ENCODE data around the gene POU2F2.

The POU2F2 gene

DNA sequence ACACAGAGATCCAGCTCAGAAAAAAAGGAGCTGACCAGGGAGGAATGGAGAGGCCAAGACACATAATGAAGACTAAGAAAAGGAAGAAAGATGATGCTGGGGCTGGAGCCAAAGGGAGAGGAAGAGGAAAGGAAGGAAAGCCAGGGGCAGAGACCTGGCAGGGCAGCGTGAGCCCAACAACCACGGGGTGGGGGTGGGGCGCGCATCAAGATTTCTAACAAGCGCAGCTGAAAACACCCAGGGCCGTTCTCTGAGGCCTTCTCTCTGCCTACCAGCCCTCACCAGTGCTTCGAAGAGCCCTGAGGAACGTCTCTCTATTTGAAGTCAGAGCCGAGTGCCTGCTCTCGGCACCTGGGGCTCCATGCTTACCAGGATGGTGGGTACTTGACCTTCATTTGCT is 23.6 kb upstream of the POU2F2 start:
- TF ChIP-seq, protein P1, sequence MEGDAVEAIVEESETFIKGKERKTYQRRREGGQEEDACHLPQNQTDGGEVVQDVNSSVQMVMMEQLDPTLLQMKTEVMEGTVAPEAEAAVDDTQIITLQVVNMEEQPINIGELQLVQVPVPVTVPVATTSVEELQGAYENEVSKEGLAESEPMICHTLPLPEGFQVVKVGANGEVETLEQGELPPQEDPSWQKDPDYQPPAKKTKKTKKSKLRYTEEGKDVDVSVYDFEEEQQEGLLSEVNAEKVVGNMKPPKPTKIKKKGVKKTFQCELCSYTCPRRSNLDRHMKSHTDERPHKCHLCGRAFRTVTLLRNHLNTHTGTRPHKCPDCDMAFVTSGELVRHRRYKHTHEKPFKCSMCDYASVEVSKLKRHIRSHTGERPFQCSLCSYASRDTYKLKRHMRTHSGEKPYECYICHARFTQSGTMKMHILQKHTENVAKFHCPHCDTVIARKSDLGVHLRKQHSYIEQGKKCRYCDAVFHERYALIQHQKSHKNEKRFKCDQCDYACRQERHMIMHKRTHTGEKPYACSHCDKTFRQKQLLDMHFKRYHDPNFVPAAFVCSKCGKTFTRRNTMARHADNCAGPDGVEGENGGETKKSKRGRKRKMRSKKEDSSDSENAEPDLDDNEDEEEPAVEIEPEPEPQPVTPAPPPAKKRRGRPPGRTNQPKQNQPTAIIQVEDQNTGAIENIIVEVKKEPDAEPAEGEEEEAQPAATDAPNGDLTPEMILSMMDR (IDR thresholded peaks at IDR 0.05), result no peak
- no peak for DNase-seq (ENCODE audit: low spot score)
- Histone ChIP-seq H3K4me3 (no peak overlapping the region), H3K27ac (no peak overlapping the region)

DNA sequence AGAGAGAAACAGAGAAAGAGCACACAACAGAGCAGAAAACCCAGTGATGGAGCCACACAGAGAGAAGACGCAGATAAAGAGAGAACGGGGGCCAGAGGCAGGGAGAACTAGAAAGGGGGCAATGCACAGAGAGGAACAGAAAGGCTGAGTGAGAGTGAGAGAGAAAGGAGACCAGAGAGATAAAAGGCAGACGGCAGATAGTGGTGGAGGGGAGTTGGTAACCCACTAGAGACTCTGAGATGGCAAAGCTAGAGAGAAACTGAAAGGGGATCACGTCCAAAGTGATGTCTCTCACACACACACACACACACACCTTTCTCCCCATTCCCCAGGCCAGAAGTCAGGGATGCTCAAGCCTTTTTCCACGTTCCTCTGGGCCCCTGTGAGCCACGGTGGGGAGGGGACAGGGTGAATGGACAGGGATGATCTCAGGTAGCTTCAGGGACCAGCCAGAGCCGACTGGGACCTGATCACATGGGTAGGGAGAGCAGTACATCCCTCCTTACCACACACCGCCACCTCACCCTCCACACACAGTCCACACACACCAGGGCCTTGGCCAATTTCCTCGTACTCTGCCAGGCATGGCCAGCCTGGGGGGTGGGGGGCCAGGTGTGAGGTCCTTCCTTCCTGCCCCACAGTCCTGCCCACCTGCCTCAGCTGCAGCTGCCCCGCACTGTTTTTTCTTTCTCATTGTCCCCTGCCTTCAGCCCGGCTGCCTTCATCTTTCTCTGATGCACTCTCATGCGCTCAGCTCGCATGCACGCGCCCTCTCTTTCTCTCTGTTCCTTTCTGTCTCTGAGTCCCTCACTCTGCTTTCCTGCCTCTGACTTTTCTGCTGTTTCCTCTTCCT is 22.5 kb upstream of the POU2F2 start:
- TF ChIP-seq, protein P1 (IDR thresholded peaks at IDR 0.05), result no peak
- H3K27ac ChIP-seq, result no peak overlapping the region
- no peak for DNase-seq (ENCODE audit: low spot score)
- no peak overlapping the region for H3K4me3 ChIP-seq

DNA sequence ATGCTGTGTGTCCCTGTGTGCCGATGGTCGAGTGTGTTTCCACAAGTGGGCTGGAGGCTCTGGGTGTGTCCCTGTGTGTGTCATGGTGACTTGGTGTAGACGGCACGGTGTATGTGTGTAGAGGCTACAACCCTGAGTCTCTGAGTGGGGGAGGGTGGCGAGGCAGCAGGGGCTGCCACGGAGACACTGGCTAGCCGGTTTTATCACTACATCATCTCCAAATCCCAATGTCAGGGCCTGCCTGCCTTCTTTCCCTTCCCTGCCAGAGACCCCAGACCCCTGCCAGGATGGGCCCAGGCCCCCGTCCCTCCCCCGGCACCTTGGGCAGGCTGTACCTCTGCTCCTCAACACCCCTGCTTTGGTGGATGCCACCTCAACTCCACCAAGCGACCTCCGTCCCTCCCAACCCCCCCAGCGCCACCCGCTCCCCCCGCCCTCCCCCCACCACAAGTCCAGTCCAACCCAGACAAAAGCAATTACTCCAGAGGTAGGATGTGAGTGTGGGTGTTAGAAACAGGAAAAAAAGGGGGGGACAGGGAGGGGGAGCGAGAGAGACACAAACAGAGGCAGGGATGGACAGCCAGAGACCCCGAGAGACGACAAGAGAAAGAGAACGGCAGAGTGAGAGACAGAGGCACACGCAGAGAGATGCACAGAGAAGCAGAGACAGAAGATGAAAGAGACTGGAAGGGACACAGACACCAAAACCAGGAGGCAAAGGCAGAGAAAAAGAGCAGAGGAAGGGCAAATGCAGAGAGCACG is 21.6 kb upstream of the POU2F2 start:
- Histone ChIP-seq H3K27ac (no peak overlapping the region), H3K4me3 (no peak overlapping the region)
- TF ChIP-seq, protein P1 (IDR thresholded peaks at IDR 0.05), result no peak
- no peak for DNase-seq (ENCODE audit: low spot score)

DNA sequence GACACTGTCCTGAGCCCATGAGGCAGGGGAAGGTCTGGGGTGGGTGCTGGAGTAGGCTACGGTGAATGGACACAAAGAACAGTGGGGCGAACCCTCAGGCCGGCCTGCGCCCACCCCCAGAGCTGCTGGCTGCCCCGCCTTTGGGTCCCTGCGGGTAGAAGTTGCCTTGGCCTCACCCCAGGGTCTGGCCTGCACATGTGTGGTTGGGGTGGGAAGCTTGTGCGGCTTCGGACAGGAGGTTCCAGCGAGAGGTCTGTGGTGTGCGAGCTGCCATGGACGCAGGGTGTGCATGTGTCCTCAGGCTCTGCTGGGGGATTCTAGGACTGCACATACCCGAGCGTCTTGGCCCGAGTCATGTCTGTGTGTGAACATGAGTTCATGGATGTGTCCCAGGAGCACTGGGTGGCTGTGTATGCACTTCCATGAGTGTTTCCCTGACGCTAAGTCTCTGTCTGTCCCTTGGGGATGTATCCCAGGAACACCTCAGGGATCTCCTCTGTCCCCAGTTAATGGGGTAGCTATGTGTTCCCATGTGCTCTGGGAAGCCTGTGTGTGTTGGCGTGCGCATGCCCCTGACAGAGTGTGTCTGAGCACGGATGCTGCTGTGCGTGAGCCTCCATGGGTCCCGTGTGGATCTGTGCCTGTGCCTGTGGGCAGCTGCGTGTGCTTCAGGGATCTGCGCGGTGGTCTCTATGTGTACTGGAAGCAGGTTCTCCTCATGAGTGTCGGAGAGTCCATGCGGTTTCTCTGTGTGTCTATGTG is 20.8 kb upstream of the POU2F2 start:
- no peak overlapping the region for H3K27ac ChIP-seq
- TF ChIP-seq, protein P1 (IDR thresholded peaks at IDR 0.05), result no peak
- no peak for DNase-seq (ENCODE audit: low spot score)
- H3K4me3 ChIP-seq, result no peak overlapping the region

DNA sequence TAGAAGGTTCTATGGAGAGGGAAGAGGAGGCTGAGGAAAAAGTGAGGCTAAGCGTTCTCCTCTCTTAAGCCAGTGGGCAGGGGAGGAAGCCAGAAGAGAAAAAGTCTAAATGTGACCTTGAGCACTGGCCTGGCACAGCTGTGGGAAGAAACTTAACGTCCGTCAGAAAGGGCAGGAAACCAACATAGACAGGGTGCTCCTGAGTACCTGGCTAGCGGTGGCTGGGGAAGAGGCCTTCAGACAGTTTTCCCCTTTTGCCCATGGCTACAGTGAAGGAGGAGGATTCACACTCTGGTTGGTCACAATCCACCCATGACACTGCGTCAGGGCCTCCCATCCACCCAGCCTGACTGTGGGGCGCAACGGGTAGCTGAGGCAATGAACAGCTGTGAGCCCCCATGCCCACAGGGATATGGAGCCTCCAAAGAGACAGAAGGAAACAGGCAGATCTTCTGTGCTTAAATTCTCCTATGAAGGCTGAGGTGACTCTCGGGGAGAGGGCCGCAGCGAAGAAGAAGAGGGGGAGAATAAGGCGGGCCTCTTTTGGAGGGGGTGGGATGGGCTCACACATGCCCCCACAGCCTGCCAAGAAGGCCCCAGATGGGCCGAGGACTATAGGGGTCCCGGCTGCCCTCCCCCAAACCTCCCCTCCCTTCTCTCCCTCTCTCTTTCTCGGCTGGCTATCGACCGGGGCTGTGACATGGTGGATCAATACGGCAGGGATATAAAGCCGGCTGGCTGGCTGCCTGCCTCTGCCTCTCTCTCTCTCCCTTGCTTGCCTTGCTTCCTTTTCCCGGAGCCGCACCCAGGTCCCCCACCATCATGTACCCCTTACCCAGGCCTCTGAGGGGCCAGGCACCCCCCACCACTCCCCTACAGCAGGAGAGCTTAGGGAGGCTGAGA is 19.8 kb upstream of the POU2F2 start:
- DNase-seq (ENCODE audit: low spot score), result no peak

More for the DNA sequence above, 19.8 kb upstream of the POU2F2 start:
- no peak overlapping the region for H3K4me3 ChIP-seq
- TF ChIP-seq, protein P1 (IDR thresholded peaks at IDR 0.05), result no peak
- H3K27ac ChIP-seq, result no peak overlapping the region
